Measurements from ENCODE around the gene TGM3.

The TGM3 gene

GRCh38 chr20:2387180-2387577 is 91.4 kb downstream of the TGM3 start:
- no peak for TF ChIP-seq REST (IDR thresholded peaks at IDR 0.05; ENCODE audit: insufficient read depth in 1 of 2, low read depth in 2 of 2, low read length in 2 of 2)
- TF ChIP-seq POLR2AphosphoS5 (IDR thresholded peaks at IDR 0.05; ENCODE audit: low read depth, low read length) = no peak
- TF ChIP-seq TAF1 (IDR thresholded peaks at IDR 0.05; ENCODE audit: borderline replicate concordance, insufficient read depth, low read length) = no peak
- no peak for TF ChIP-seq SIN3A (IDR thresholded peaks at IDR 0.05; ENCODE audit: borderline replicate concordance, insufficient read depth, low read length)
- TF ChIP-seq FOXP2 (optimal IDR thresholded peaks at IDR 0.05; ENCODE audit: borderline replicate concordance, extremely low read depth, extremely low read length, insufficient read depth) = no peak

GRCh38 chr20:2387580-2387979 is 91.8 kb downstream of the TGM3 start:
- TF ChIP-seq SIN3A (IDR thresholded peaks at IDR 0.05; ENCODE audit: borderline replicate concordance, insufficient read depth, low read length) (no peak), POLR2AphosphoS5 (IDR thresholded peaks at IDR 0.05; ENCODE audit: low read depth, low read length) (no peak), REST (IDR thresholded peaks at IDR 0.05; ENCODE audit: insufficient read depth in 1 of 2, low read depth in 2 of 2, low read length in 2 of 2) (no peak), TAF1 (IDR thresholded peaks at IDR 0.05; ENCODE audit: borderline replicate concordance, insufficient read depth, low read length) (no peak), FOXP2 (optimal IDR thresholded peaks at IDR 0.05; ENCODE audit: borderline replicate concordance, extremely low read depth, extremely low read length, insufficient read depth) (no peak)
